Neutrophil (primary cell): Measurements from ENCODE around the gene CCR2.
"Not testable (repeated sequence)": the region's sequence is repeated elsewhere in the genome, so short reads cannot be mapped to it uniquely, and the experiment has no call there.

Source experiments
- H3K27ac ChIP-seq: fragments of 200-600 bp; sonication (generic); 2 replicates; pipeline ENCODE4 v1.5.1; 2016; ENCODE audit warnings: mild to moderate bottlenecking, moderate library complexity
- H3K27me3 ChIP-seq: fragments of 200-600 bp; sonication (generic); 2 replicates; pipeline ENCODE4 v1.6.0; 2016; ENCODE audit warnings: mild to moderate bottlenecking
- H3K36me3 ChIP-seq: fragments of 200-600 bp; sonication (generic); 2 replicates; pipeline ENCODE4 v1.5.1; 2017
- H3K4me1 ChIP-seq, 2 experiments: fragments of 200-600 bp in 1 of 2; sonication (generic) in 1 of 2; 1 replicate in 1 of 2; 2 replicates in 1 of 2; pipeline versions ENCODE4 v1.5.1 to v1.6.1; 2013 to 2016; ENCODE audit warnings: low read depth in 1 of 2, low read length in 1 of 2, mild to moderate bottlenecking in 1 of 2, moderate library complexity in 1 of 2; ENCODE audit not compliant: control insufficient read depth in 1 of 2, insufficient read depth in 1 of 2
- H3K4me3 ChIP-seq, 2 experiments: fragments of 200-600 bp in 1 of 2; sonication (generic) in 1 of 2; 1 replicate in 1 of 2; 2 replicates in 1 of 2; pipeline ENCODE4 v1.5.1; 2013 to 2016; ENCODE audit warnings: low read depth in 1 of 2, low read length in 1 of 2, mild to moderate bottlenecking in 1 of 2, moderate library complexity in 1 of 2
- H3K9me3 ChIP-seq: fragments of 200-600 bp; sonication (generic); 2 replicates; pipeline ENCODE4 v1.5.1; 2016
- CTCF ChIP-seq: fragments of 200-600 bp; sonication (generic); IDR thresholded peaks from 2 replicates; pipeline ENCODE4 v1.5.1; 2016; ENCODE audit warnings: antibody characterized with exemption

CCR2 gene

GRCh38 chr3:46318207-46318927, 35.5 kb upstream of the CCR2 start:
- no peak overlapping the region for H3K27ac ChIP-seq
- no peaks in the 10 kb centered on the region for H3K9me3 ChIP-seq
- no peaks in the 10 kb centered on the region for H3K36me3 ChIP-seq
- H3K4me1 ChIP-seq: no peaks in the 10 kb centered on the region
- H3K4me3 ChIP-seq: no peak overlapping the region
- no peak for TF ChIP-seq CTCF
- H3K27me3 ChIP-seq: no peaks in the 10 kb centered on the region

- no peaks in the 10 kb centered on the region for H3K4me1 ChIP-seq
- H3K36me3 ChIP-seq: no peaks in the 10 kb centered on the region
- TF ChIP-seq CTCF: no peak
- H3K27me3 ChIP-seq: no peaks in the 10 kb centered on the region
- no peaks in the 10 kb centered on the region for H3K9me3 ChIP-seq
- no peak overlapping the region for H3K4me3 ChIP-seq
- no peak overlapping the region for H3K27ac ChIP-seq
Observed at GRCh38 chr3:46321461-46322104, 32.3 kb upstream of the CCR2 start.

GRCh38 chr3:46324036-46324435, 29.9 kb upstream of the CCR2 start:
- Histone ChIP-seq H3K27me3 (no peaks in the 10 kb centered on the region), H3K4me3 (no peak overlapping the region), H3K27ac (no peak overlapping the region), H3K4me1 (no peaks in the 10 kb centered on the region), H3K9me3 (no peaks in the 10 kb centered on the region), H3K36me3 (no peaks in the 10 kb centered on the region)
- no peak for TF ChIP-seq CTCF

GRCh38 chr3:46325645-46326300, 28.1 kb upstream of the CCR2 start:
- Histone ChIP-seq H3K9me3 (no peaks in the 10 kb centered on the region), H3K4me1 (no peaks in the 10 kb centered on the region), H3K36me3 (no peaks in the 10 kb centered on the region), H3K27ac (no peak overlapping the region), H3K27me3 (no peaks in the 10 kb centered on the region), H3K4me3 (no peak overlapping the region)
- TF ChIP-seq CTCF: no peak

GRCh38 chr3:46330676-46331075, 23.2 kb upstream of the CCR2 start:
- H3K4me3 ChIP-seq, H3K27ac ChIP-seq, H3K4me1 ChIP-seq, H3K36me3 ChIP-seq, H3K27me3 ChIP-seq, H3K9me3 ChIP-seq: not testable (repeated sequence)
